Colonic mucosa (tissue), 4 donors: Measurements from ENCODE around the gene COX7A2L. TPM values are rescaled to one million over a fixed set of nuclear protein-coding genes. Genes with fewer than 3 reads are reported as not detected.
A peak's percentile ranks its signal among the peaks of the same experiment; 100 is the strongest.
"Not testable (repeated sequence)": the region's sequence is repeated elsewhere in the genome, so short reads cannot be mapped to it uniquely, and the experiment has no call there.

Experiments used
- DNase-seq: peaks from one replicate; pipeline ENCODE4 v3.0.0-alpha.2; 2020
- H3K27ac ChIP-seq: fragments of 200-600 bp; one replicate; pipeline ENCODE4 v1.8.0; 2021
- H3K27me3 ChIP-seq: fragments of 200-600 bp; one replicate; pipeline ENCODE4 v1.8.0; 2021
- H3K36me3 ChIP-seq: fragments of 200-600 bp; one replicate; pipeline ENCODE4 v1.8.0; 2021
- H3K4me1 ChIP-seq: fragments of 200-600 bp; one replicate; pipeline ENCODE4 v1.8.0; 2021; ENCODE audit warnings: mild to moderate bottlenecking
- H3K4me3 ChIP-seq: fragments of 200-600 bp; one replicate; pipeline ENCODE4 v1.8.0; 2021
- H3K9ac ChIP-seq, 2 donors: one replicate each; pipeline ENCODE4 v1.7.0; 2013; ENCODE audit warnings: control low read depth in 2 of 2, low read depth in 2 of 2, low read length in 2 of 2
- H3K9me3 ChIP-seq: fragments of 200-600 bp; one replicate; pipeline ENCODE4 v1.8.0; 2021
- CTCF ChIP-seq: fragments of 200-600 bp; IDR thresholded peaks from one replicate; pipeline ENCODE4 v1.8.0; 2022; ENCODE audit warnings: antibody characterized with exemption, mild to moderate bottlenecking
- intact Hi-C: fragments of 100-400 bp; cut with DNase I; formaldehyde crosslinking; loops from one replicate; pipeline ENCODE4 v1.14.1; 2022
- total RNA-seq, 2 donors: library from RNA; stranded (reverse); fragmentation: NEBNext Ultra II Directional in 1 of 2; extraction: Animal tissue kit (Norgen Biotek cat#: 25700) in 1 of 2; gene quantifications; one replicate each; pipeline ENCODE4 v1.2.1, GENCODE V29; 2021
- donor health status: healthy.
- donor health status: DM: no; HTN: no; CAD: no.
- donor health status: DM: no; HTN: no; CAD: no.

COX7A2L gene
- total RNA-seq, 2 donors from 2014 or later, result 128 to 131 TPM

GRCh38 chr2:42382144-42382543 is 21.1 kb upstream of the COX7A2L start:
- intact Hi-C loops, result no loop called here
- Histone ChIP-seq H3K9me3 (no peaks in the 10 kb centered on the region), H3K4me3 (no peak overlapping the region), H3K27me3 (no peaks in the 10 kb centered on the region), H3K9ac (no peak overlapping the region), H3K27ac (no peak overlapping the region), H3K4me1 (peaks cover 6% of the 10 kb centered on the region), H3K36me3 (no peaks in the 10 kb centered on the region)
- DNase-seq, result peak; percentile 26
- no peak for TF ChIP-seq CTCF

GRCh38 chr2:42380026-42380425 is 19.0 kb upstream of the COX7A2L start:
- H3K27me3 ChIP-seq, H3K4me1 ChIP-seq, H3K9me3 ChIP-seq, intact Hi-C loops, H3K9ac ChIP-seq, H3K36me3 ChIP-seq, H3K27ac ChIP-seq, H3K4me3 ChIP-seq: not testable (repeated sequence)
- peak; percentile 76 for DNase-seq

GRCh38 chr2:42378415-42378814 is 17.4 kb upstream of the COX7A2L start:
- no peaks in the 10 kb centered on the region for H3K27me3 ChIP-seq
- no peak for TF ChIP-seq CTCF
- H3K4me1 ChIP-seq, result peaks cover 6% of the 10 kb centered on the region
- no peak overlapping the region for H3K4me3 ChIP-seq
- no peaks in the 10 kb centered on the region for H3K9me3 ChIP-seq
- no peak for DNase-seq
- no peaks in the 10 kb centered on the region for H3K36me3 ChIP-seq
- no peak overlapping the region for H3K27ac ChIP-seq
- H3K9ac ChIP-seq, result no peak overlapping the region
- intact Hi-C loops, result no loop called here

GRCh38 chr2:42376758-42377157 is 15.7 kb upstream of the COX7A2L start:
- Histone ChIP-seq H3K36me3 (no peaks in the 10 kb centered on the region), H3K27ac (no peak overlapping the region), H3K9ac (no peak overlapping the region), H3K9me3 (no peaks in the 10 kb centered on the region), H3K4me3 (no peak overlapping the region), H3K27me3 (no peaks in the 10 kb centered on the region), H3K4me1 (peaks cover under 1% of the 10 kb centered on the region)
- intact Hi-C loops, result no loop called here
- DNase-seq, result no peak
- no peak for TF ChIP-seq CTCF

- intact Hi-C loops, result no loop called here
- Histone ChIP-seq H3K4me3 (no peak overlapping the region), H3K27ac (no peak overlapping the region), H3K36me3 (no peaks in the 10 kb centered on the region), H3K27me3 (no peaks in the 10 kb centered on the region), H3K9me3 (no peaks in the 10 kb centered on the region), H3K4me1 (no peaks in the 10 kb centered on the region), H3K9ac (no peak overlapping the region)
- no peak for TF ChIP-seq CTCF
- no peak for DNase-seq
Measured at GRCh38 chr2:42372474-42373200, 11.6 kb upstream of the COX7A2L start.

GRCh38 chr2:42371611-42372473 is 10.8 kb upstream of the COX7A2L start:
- Histone ChIP-seq H3K4me1 (peaks cover 3% of the 10 kb centered on the region), H3K9me3 (no peaks in the 10 kb centered on the region), H3K27me3 (no peaks in the 10 kb centered on the region), H3K36me3 (no peaks in the 10 kb centered on the region), H3K27ac (no peak overlapping the region), H3K9ac (no peak overlapping the region), H3K4me3 (no peak overlapping the region)
- no peak for DNase-seq
- TF ChIP-seq CTCF, result no peak
- intact Hi-C loops, result no loop called here
